ENCODE data around the gene GPC4. TPM values are rescaled to one million over a fixed set of nuclear protein-coding genes. Genes with fewer than 3 reads are reported as not detected.
A peak's percentile ranks its signal among the peaks of the same experiment; 100 is the strongest.

Gene GPC4
- total RNA-seq, 1 donor = 8.3 TPM

DNA sequence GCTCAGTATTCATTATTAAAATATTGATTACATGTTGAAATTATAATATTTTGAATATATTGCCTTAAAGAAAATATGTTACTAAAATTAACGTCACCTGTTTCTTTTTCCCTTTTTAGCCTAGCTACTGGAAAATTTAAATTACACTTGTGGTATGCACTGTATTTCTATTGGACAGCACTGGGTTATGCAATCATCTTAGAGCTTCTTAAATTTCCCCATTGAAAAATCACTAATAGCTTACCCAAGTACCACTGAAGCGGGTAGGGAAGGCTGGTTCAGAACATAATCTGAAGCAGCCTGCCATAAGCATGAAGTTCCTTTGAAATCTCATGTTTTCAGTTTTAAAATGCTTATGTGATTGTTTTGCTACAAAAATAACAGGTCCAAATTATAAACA is 147.7 kb downstream of the GPC4 start:
- TF ChIP-seq, protein P1, sequence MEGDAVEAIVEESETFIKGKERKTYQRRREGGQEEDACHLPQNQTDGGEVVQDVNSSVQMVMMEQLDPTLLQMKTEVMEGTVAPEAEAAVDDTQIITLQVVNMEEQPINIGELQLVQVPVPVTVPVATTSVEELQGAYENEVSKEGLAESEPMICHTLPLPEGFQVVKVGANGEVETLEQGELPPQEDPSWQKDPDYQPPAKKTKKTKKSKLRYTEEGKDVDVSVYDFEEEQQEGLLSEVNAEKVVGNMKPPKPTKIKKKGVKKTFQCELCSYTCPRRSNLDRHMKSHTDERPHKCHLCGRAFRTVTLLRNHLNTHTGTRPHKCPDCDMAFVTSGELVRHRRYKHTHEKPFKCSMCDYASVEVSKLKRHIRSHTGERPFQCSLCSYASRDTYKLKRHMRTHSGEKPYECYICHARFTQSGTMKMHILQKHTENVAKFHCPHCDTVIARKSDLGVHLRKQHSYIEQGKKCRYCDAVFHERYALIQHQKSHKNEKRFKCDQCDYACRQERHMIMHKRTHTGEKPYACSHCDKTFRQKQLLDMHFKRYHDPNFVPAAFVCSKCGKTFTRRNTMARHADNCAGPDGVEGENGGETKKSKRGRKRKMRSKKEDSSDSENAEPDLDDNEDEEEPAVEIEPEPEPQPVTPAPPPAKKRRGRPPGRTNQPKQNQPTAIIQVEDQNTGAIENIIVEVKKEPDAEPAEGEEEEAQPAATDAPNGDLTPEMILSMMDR (IDR thresholded peaks at IDR 0.05; ENCODE audit: extremely low read depth, low read depth, low read length) = no peak
- H3K79me2 ChIP-seq (ENCODE audit: insufficient read depth, low read length) = no peaks in the 10 kb centered on the region
- no peaks in the 10 kb centered on the region for H4K20me1 ChIP-seq (ENCODE audit: insufficient read depth, low read length)
- no peak for DNase-seq (ENCODE audit: insufficient read length, low spot score, missing footprints)
- no peak overlapping the region for H3K27ac ChIP-seq (ENCODE audit: low read depth, low read length)
- no peak overlapping the region for H2AFZ ChIP-seq (ENCODE audit: low read length)
- H3K36me3 ChIP-seq (ENCODE audit: insufficient read depth, low read length) = no peaks in the 10 kb centered on the region
- peaks cover 5% of the 10 kb centered on the region for H3K27me3 ChIP-seq (ENCODE audit: insufficient read depth, low read length)
- no peak overlapping the region for H3K4me2 ChIP-seq (ENCODE audit: insufficient read depth, low read length)
- no peaks in the 10 kb centered on the region for H3K4me1 ChIP-seq (ENCODE audit: insufficient read depth, low read length)
- H3K9me3 ChIP-seq (ENCODE audit: low read depth, low read length) = no peaks in the 10 kb centered on the region
- H3K4me3 ChIP-seq (ENCODE audit: insufficient read depth, low read length) = no peak overlapping the region

DNA sequence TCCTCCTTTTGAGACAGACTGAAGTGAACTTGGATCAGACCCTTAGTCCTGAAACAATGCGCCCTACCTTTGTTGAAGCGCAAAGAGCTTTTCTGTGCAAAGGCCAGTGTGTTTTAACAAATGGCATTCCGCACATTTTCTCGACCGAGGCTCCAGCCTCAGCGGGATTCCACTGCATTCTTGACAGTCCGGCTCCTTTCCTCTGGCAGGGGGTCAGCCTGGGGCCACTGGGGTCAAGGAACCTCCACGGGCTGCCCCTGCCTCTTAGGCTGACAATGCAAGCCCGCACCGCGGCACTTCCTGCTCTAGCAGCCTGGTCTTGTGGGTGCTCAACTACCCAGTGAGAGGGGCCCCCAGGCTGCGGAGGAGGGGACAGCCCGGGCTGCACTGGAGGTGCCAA is 150.0 kb downstream of the GPC4 start:
- H3K4me3 ChIP-seq (ENCODE audit: insufficient read depth, low read length) = no peak overlapping the region
- H3K79me2 ChIP-seq (ENCODE audit: insufficient read depth, low read length) = no peaks in the 10 kb centered on the region
- H4K20me1 ChIP-seq (ENCODE audit: insufficient read depth, low read length) = no peaks in the 10 kb centered on the region
- H2AFZ ChIP-seq (ENCODE audit: low read length) = peak overlapping the region; percentile 10
- no peaks in the 10 kb centered on the region for H3K36me3 ChIP-seq (ENCODE audit: insufficient read depth, low read length)
- no peaks in the 10 kb centered on the region for H3K9me3 ChIP-seq (ENCODE audit: low read depth, low read length)
- TF ChIP-seq, protein P1 (IDR thresholded peaks at IDR 0.05; ENCODE audit: extremely low read depth, low read depth, low read length) = no peak
- H3K4me2 ChIP-seq (ENCODE audit: insufficient read depth, low read length) = no peak overlapping the region
- DNase-seq (ENCODE audit: insufficient read length, low spot score, missing footprints) = no peak
- H3K4me1 ChIP-seq (ENCODE audit: insufficient read depth, low read length) = no peaks in the 10 kb centered on the region
- H3K27ac ChIP-seq (ENCODE audit: low read depth, low read length) = no peak overlapping the region
- peaks cover 3% of the 10 kb centered on the region for H3K27me3 ChIP-seq (ENCODE audit: insufficient read depth, low read length)

DNA sequence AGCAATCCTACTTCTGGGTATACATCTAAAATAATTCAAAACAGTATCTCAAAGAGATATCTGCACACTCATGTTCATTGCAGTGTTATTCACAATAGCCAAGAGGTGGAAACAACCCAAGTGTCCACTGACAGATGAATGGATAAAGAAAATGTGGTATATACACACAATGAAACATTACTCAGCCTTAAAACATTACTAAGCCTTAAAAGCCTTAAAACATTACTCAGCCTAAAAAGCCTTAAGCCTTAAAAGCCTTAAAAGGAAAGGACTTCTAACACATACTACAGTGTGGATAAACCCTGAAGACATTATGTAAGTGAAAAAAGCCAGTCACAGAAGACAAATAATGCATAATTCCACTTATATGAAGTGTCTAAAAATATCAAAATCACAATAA is 156.8 kb downstream of the GPC4 start:
- TF ChIP-seq, protein P1 (IDR thresholded peaks at IDR 0.05; ENCODE audit: extremely low read depth, low read depth, low read length) = no peak
- no peaks in the 10 kb centered on the region for H3K36me3 ChIP-seq (ENCODE audit: insufficient read depth, low read length)
- no peak overlapping the region for H2AFZ ChIP-seq (ENCODE audit: low read length)
- no peaks in the 10 kb centered on the region for H3K9me3 ChIP-seq (ENCODE audit: low read depth, low read length)
- no peak overlapping the region for H3K4me2 ChIP-seq (ENCODE audit: insufficient read depth, low read length)
- H3K27me3 ChIP-seq (ENCODE audit: insufficient read depth, low read length) = no peaks in the 10 kb centered on the region
- no peaks in the 10 kb centered on the region for H3K79me2 ChIP-seq (ENCODE audit: insufficient read depth, low read length)
- peak; percentile 45 for DNase-seq (ENCODE audit: insufficient read length, low spot score, missing footprints)
- H3K4me3 ChIP-seq (ENCODE audit: insufficient read depth, low read length) = no peak overlapping the region
- H4K20me1 ChIP-seq (ENCODE audit: insufficient read depth, low read length) = no peaks in the 10 kb centered on the region
- no peak overlapping the region for H3K27ac ChIP-seq (ENCODE audit: low read depth, low read length)
- H3K4me1 ChIP-seq (ENCODE audit: insufficient read depth, low read length) = no peaks in the 10 kb centered on the region

DNA sequence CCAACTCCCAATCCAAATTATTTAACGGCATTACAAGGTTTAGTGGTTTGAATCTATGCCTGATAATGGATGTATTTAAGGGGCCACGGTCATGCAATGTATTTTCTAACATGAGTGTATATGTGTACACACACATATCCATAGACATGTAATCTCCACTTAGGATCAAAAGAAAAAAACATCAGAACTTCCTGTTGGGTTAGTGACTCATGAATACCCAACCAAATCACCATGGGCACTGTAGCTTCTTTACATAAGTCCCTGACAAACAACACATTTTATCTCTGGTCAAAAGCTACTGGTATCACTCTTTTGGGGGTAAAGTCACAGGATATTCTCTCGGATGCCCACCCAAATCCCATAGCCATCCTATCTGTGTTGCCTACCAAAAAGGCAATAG is 160.6 kb downstream of the GPC4 start:
- no peaks in the 10 kb centered on the region for H4K20me1 ChIP-seq (ENCODE audit: insufficient read depth, low read length)
- H3K4me3 ChIP-seq (ENCODE audit: insufficient read depth, low read length) = no peak overlapping the region
- H3K27me3 ChIP-seq (ENCODE audit: insufficient read depth, low read length) = no peaks in the 10 kb centered on the region
- H3K79me2 ChIP-seq (ENCODE audit: insufficient read depth, low read length) = no peaks in the 10 kb centered on the region
- no peak overlapping the region for H3K4me2 ChIP-seq (ENCODE audit: insufficient read depth, low read length)
- no peak for DNase-seq (ENCODE audit: insufficient read length, low spot score, missing footprints)
- H3K27ac ChIP-seq (ENCODE audit: low read depth, low read length) = no peak overlapping the region
- TF ChIP-seq, protein P1 (IDR thresholded peaks at IDR 0.05; ENCODE audit: extremely low read depth, low read depth, low read length) = no peak
- no peak overlapping the region for H2AFZ ChIP-seq (ENCODE audit: low read length)
- H3K9me3 ChIP-seq (ENCODE audit: low read depth, low read length) = no peaks in the 10 kb centered on the region
- H3K36me3 ChIP-seq (ENCODE audit: insufficient read depth, low read length) = no peaks in the 10 kb centered on the region
- no peaks in the 10 kb centered on the region for H3K4me1 ChIP-seq (ENCODE audit: insufficient read depth, low read length)
